A673 (cell line): ENCODE measurements around the gene SHFL.

Experiments
- EZH2 ChIP-seq: fragments of 200-600 bp; sonication (generic); IDR thresholded peaks from 2 replicates; pipeline ENCODE4 v1.6.1; 2017; ENCODE audit warnings: borderline replicate concordance, low read depth, mild to moderate bottlenecking, mixed read lengths, antibody characterized with exemption, low read length; ENCODE audit not compliant: poor library complexity, severe bottlenecking
- TF ChIP-seq, protein P1 (sequence below): fragments of 300-800, 200-600 bp; sonication (generic); conservative IDR thresholded peaks from 2 replicates; pipeline ENCODE4 v1.5.1; 2017; ENCODE audit warnings: low read depth, mild to moderate bottlenecking, antibody characterized with exemption, low read length, moderate library complexity, mixed read lengths

DNA sequence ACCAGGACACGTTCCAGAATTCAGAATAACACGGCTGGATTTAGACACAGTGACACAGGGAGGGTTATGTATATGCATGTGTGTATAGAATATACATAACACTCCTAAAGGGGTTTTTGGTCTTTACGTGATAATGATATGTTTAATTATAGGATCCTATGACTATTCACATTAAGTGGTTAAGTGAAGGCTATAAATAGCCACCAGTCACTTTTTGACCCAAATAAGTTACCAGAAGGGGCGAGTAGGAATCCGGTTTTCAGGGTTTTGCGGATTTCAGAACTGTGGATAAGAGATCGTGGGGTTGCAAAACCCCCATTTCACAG is 9.5 kb downstream of the SHFL start:
- TF ChIP-seq, protein P1, sequence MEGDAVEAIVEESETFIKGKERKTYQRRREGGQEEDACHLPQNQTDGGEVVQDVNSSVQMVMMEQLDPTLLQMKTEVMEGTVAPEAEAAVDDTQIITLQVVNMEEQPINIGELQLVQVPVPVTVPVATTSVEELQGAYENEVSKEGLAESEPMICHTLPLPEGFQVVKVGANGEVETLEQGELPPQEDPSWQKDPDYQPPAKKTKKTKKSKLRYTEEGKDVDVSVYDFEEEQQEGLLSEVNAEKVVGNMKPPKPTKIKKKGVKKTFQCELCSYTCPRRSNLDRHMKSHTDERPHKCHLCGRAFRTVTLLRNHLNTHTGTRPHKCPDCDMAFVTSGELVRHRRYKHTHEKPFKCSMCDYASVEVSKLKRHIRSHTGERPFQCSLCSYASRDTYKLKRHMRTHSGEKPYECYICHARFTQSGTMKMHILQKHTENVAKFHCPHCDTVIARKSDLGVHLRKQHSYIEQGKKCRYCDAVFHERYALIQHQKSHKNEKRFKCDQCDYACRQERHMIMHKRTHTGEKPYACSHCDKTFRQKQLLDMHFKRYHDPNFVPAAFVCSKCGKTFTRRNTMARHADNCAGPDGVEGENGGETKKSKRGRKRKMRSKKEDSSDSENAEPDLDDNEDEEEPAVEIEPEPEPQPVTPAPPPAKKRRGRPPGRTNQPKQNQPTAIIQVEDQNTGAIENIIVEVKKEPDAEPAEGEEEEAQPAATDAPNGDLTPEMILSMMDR, result no peak
- TF ChIP-seq EZH2, result no peak
